Kidney (tissue), 14 donors: ENCODE data around the gene NRP1. TPM values are rescaled to one million over a fixed set of nuclear protein-coding genes. Genes with fewer than 3 reads are reported as not detected.

Experiments used
- DNase-seq, 5 donors: peaks; one replicate each; pipeline ENCODE4 v3.0.0-alpha.2; 2013 to 2020
- FAIRE-seq: peaks from 2 replicates; lab custom pipeline; 2012; peaks lifted over from hg19 to GRCh38; lab: Jason Lieb, UNC
- H3K27ac ChIP-seq, 2 donors: one replicate each; pipeline ENCODE4 v1.7.0; 2013; ENCODE audit warnings: low read depth in 2 of 2, low read length in 2 of 2, inconsistent platforms in 1 of 2
- H3K27me3 ChIP-seq: one replicate; pipeline ENCODE4 v1.7.1; 2013; ENCODE audit warnings: low read length, inconsistent platforms; ENCODE audit not compliant: control insufficient read depth, insufficient read depth
- H3K36me3 ChIP-seq, 3 donors: one replicate each; pipeline versions ENCODE4 v1.7.0 to v1.7.1; 2013; ENCODE audit warnings: low read length in 3 of 3, control low read depth in 1 of 3, inconsistent platforms in 1 of 3; ENCODE audit not compliant: insufficient read depth in 3 of 3, control insufficient read depth in 2 of 3
- H3K4me1 ChIP-seq, 3 donors: one replicate each; pipeline versions ENCODE4 v1.7.0 to v1.7.1; 2013; ENCODE audit warnings: low read length in 3 of 3, inconsistent platforms in 1 of 3, low read depth in 1 of 3; ENCODE audit not compliant: control insufficient read depth in 2 of 3, insufficient read depth in 2 of 3
- H3K4me3 ChIP-seq, 3 donors: one replicate each; pipeline versions ENCODE4 v1.7.0 to v1.8.1; 2013; ENCODE audit warnings: low read length in 3 of 3, control low read depth in 1 of 3, inconsistent platforms in 1 of 3
- H3K9ac ChIP-seq, 3 donors: one replicate each; pipeline versions ENCODE4 v1.7.0 to v1.7.1; 2013; ENCODE audit warnings: low read length in 3 of 3, control low read depth in 1 of 3, inconsistent platforms in 1 of 3
- H3K9me3 ChIP-seq, 3 donors: one replicate each; pipeline versions ENCODE4 v1.7.0 to v1.7.1; 2013; ENCODE audit warnings: low read length in 3 of 3, control low read depth in 1 of 3, inconsistent platforms in 1 of 3; ENCODE audit not compliant: control insufficient read depth in 2 of 3, insufficient read depth in 1 of 3
- CTCF ChIP-seq: IDR thresholded peaks from 3 replicates; pipeline ENCODE4 v1.5.1; 2012; ENCODE audit warnings: mild to moderate bottlenecking, moderate library complexity, borderline replicate concordance; ENCODE audit not compliant: insufficient read depth; ENCODE audit errors: extremely low read depth
- intact Hi-C: fragments of 100-400 bp; cut with DNase I; formaldehyde crosslinking; loops from one replicate; pipeline ENCODE4 v1.11.1; 2022
- polyA plus RNA-seq: library from polyadenylated mRNA; stranded (reverse); fragments of 350-450 nt; fragmentation: Illumina TruSeq; extraction: RNeasy Lipid Tissue Mini Kit (QIAGEN cat#74804); gene quantifications from one replicate; pipeline ENCODE4 v1.2.3, GENCODE V29; 2014; ENCODE audit warnings: low read depth, low replicate concordance; ENCODE audit not compliant: insufficient read depth
- total RNA-seq: library from RNA; stranded (reverse); fragmentation: NEBNext Ultra II Directional; extraction: Animal tissue kit (Norgen Biotek cat#: 25700); gene quantifications from one replicate; pipeline ENCODE4 v1.2.1, GENCODE V29; 2021
- donor health status: control.
- donor health status: control.
- donor health status: control.
- donor health status: control.
- donor health status: control.
- donor health status: DM: yes; HTN: yes; CAD: no.
- donor health status: Normal renal cell carcinoma (clear cell type).

Gene NRP1
- total and polyA plus RNA-seq, 2 donors from 2014 or later, result 40.5 to 243 TPM

GRCh38 chr10:33176688-33177087 lies 157.8 kb downstream of the NRP1 start:
- DNase-seq (no peak), FAIRE-seq (no peak)
- intact Hi-C loops, result no loop called here
- H3K4me1 ChIP-seq, result peaks cover 0 to 7% (median 0%) of the 10 kb centered on the region in 3 donors
- H3K9ac ChIP-seq, result no peak overlapping the region
- H3K36me3 ChIP-seq, result peaks cover 0 to 18% (median 12%) of the 10 kb centered on the region in 3 donors
- no peak overlapping the region for H3K27ac ChIP-seq
- TF ChIP-seq CTCF, result no peak
- no peaks in the 10 kb centered on the region for H3K27me3 ChIP-seq
- H3K4me3 ChIP-seq, result no peak overlapping the region
- no peaks in the 10 kb centered on the region for H3K9me3 ChIP-seq

- no peaks in the 10 kb centered on the region for H3K9me3 ChIP-seq
- H3K27me3 ChIP-seq, result no peaks in the 10 kb centered on the region
- H3K4me3 ChIP-seq, result no peak overlapping the region
- no peak overlapping the region for H3K9ac ChIP-seq
- H3K27ac ChIP-seq, result no peak overlapping the region
- FAIRE-seq, result no peak
- no peak for TF ChIP-seq CTCF
- peaks cover 0 to 6% (median 5%) of the 10 kb centered on the region in 3 donors for H3K36me3 ChIP-seq
- peaks cover 0 to 7% (median 0%) of the 10 kb centered on the region in 3 donors for H3K4me1 ChIP-seq
- DNase-seq, result no peak
- intact Hi-C loops, result no loop called here
Observed at GRCh38 chr10:33174674-33175434, 159.6 kb downstream of the NRP1 start.

DNA sequence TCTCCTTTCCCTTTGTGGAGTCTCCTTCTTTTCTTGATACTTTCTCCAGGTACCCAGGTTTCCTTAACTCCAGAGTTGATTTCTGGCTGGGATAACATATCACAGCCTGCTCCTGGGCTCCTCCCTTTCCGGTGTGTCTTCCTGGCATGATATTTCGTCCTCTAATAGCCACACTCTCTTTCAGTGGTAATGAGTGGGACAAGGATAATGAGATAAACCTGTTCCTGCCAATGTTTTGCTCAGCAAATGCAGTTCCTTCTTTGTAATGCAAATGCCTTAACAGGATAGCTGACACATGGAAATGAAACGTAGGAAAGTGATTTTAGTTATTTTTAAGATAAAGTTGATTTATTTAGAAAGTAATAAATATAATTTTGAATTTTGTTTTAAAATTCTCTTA lies 168.6 kb downstream of the NRP1 start:
- DNase-seq (no peak), FAIRE-seq (no peak)
- Histone ChIP-seq H3K9me3 (no peaks in the 10 kb centered on the region), H3K4me1 (no peaks in the 10 kb centered on the region), H3K4me3 (no peak overlapping the region), H3K36me3 (no peaks in the 10 kb centered on the region), H3K27me3 (no peaks in the 10 kb centered on the region), H3K9ac (no peak overlapping the region), H3K27ac (no peak overlapping the region)
- intact Hi-C loops, result no loop called here
- TF ChIP-seq CTCF, result no peak
